GM10266 (cell line): ENCODE results near the gene LZTS2.

Experiments used
- DNase-seq: peaks from one replicate; pipeline ENCODE4 v3.0.0; 2012; ENCODE audit errors: extremely low spot score
- TF ChIP-seq, protein P1 (sequence below): IDR thresholded peaks from 2 replicates; pipeline ENCODE4 v1.5.1; 2012; ENCODE audit warnings: mild to moderate bottlenecking, low read depth; ENCODE audit not compliant: control insufficient read depth, insufficient read depth; ENCODE audit errors: missing control alignments

Gene LZTS2

DNA sequence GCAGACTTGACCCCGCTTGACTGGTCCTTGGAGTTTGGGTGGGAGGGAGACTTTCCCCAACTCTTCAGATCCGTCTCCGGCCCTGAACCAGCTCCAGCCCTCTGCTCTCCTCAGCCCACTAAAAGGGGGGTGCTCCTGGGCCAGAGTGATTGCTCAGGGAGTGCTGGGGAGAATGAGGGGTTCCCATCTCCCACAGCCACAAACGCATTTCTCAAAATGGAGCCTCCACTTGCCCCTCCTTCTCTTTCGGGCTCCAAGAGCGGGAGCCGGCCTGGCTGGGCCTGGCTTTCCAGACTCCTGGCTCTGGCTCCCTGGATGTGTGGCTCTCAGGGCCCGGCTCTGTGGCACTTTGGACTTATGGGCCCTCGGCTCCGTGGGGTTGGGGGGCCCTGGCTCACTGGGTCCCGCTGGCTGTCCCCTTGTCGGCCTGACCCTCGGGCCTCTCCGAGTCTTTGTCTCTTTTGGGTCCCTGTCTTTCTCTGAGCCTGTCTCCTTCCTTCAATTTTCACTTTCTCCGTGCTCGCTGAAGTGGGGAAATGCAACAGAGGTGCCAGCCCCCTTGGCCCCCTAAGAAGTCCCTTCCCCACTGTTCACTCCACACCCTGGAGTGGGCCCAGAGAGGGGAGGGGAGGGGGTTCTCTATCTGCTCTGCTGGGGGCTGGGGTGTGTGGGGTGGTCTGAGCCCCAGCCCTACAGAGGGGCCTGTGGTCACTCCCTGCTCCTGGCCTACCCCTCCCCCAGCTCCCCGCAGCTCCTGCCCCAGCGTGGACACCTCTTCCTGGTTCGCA, 713 bp downstream of the LZTS2 start:
- TF ChIP-seq, protein P1, sequence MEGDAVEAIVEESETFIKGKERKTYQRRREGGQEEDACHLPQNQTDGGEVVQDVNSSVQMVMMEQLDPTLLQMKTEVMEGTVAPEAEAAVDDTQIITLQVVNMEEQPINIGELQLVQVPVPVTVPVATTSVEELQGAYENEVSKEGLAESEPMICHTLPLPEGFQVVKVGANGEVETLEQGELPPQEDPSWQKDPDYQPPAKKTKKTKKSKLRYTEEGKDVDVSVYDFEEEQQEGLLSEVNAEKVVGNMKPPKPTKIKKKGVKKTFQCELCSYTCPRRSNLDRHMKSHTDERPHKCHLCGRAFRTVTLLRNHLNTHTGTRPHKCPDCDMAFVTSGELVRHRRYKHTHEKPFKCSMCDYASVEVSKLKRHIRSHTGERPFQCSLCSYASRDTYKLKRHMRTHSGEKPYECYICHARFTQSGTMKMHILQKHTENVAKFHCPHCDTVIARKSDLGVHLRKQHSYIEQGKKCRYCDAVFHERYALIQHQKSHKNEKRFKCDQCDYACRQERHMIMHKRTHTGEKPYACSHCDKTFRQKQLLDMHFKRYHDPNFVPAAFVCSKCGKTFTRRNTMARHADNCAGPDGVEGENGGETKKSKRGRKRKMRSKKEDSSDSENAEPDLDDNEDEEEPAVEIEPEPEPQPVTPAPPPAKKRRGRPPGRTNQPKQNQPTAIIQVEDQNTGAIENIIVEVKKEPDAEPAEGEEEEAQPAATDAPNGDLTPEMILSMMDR = no peak
- no peak for DNase-seq

DNA sequence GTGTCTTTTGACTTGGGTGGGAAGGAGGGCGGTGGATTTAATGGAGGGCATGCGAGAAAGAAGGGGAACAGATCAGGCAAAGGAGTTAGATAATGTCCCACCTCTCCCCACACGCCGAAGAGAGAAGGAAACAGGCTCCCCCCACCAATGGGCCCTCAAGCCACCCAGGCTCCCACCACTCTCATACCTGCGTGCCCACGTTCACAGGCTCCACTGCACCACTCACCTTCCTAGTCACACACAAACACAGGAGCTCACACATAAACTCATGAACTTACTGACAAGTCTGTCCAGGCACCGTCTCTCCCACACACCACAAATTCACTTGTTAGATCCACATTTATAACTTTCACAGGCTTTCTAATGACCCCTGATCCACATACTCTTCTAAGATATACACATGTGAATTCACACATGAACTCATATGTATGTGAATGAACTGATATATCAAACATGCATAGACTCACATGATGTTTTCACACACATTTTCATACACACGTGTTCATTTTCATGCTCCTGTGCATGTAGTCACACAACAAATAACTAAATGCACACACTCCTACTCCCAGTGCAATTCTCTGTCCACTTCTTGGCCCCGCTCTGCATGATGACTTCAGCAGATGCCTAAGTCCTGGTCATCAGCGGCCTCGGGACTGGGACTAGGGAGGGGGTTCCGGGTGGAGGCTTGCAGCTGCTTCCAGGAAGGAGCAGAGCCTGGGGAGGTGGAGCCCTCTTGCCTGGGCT, 1.5 kb downstream of the LZTS2 start:
- no peak for DNase-seq
- TF ChIP-seq, protein P1 = no peak

DNA sequence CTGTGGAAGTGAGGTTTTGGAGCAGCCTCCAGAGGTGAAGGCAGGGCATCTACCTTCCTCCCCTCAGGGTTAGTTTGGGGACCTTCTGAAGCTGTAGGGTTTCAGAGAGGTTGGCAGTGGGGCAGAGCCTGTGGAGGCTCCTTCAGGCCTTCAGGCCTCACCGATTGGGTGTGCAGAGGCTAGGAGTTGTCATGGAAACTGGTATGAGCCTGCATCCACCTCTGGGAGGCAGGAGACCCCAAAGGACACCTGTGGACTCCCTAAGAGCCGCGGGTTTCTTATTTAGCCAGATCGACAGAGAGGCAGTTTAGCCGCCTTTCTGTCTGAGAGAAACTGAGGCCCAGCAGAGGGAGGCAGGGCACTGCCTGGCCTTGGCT, 2.0 kb downstream of the LZTS2 start:
- TF ChIP-seq, protein P1 = no peak
- no peak for DNase-seq

DNA sequence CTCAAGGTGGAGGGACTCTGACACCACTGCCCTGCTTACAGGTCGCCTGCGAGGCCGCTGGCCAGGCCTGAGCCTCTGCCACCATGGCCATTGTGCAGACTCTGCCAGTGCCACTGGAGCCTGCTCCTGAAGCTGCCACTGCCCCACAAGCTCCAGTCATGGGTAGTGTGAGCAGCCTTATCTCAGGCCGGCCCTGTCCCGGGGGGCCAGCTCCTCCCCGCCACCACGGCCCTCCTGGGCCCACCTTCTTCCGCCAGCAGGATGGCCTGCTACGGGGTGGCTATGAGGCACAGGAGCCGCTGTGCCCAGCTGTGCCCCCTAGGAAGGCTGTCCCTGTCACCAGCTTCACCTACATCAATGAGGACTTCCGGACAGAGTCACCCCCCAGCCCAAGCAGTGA, 2.8 kb downstream of the LZTS2 start:
- TF ChIP-seq, protein P1 = no peak

GRCh38 chr10:101003639-101004206, 4.1 kb downstream of the LZTS2 start:
- DNase-seq = no peak
- TF ChIP-seq, protein P1 = no peak

More for the DNA sequence above, 2.8 kb downstream of the LZTS2 start:
- no peak for DNase-seq

- no peak for DNase-seq
These were observed 5.8 kb downstream of the LZTS2 start for GRCh38 chr10:101005361-101005760.

More at GRCh38 chr10:101005361-101005760, 5.8 kb downstream of the LZTS2 start:
- TF ChIP-seq, protein P1 = no peak
